ENCODE data around the gene SLC22A23. TPM values are rescaled to one million over a fixed set of nuclear protein-coding genes. Genes with fewer than 3 reads are reported as not detected.

The SLC22A23 gene
- total RNA-seq, 1 experiment from 2014 or later = 6.8 TPM

GRCh38 chr6:3283241-3283640 lies 173.6 kb downstream of the SLC22A23 start:
- no peak overlapping the region for H2BK5ac ChIP-seq (ENCODE audit: insufficient read length, low read length)
- H2BK120ac ChIP-seq (ENCODE audit: low read depth, low read length, poor library complexity, severe bottlenecking) = no peak overlapping the region
- no peak overlapping the region for H3K4ac ChIP-seq (ENCODE audit: low read depth, low read length)
- no peaks in the 10 kb centered on the region for H3K27me3 ChIP-seq (ENCODE audit: insufficient read depth, low read length)
- H4K5ac ChIP-seq (ENCODE audit: insufficient read length, low read depth, low read length) = no peak overlapping the region
- no peak overlapping the region for H3K56ac ChIP-seq (ENCODE audit: insufficient read length, low read depth, low read length)
- TF ChIP-seq, protein P1, sequence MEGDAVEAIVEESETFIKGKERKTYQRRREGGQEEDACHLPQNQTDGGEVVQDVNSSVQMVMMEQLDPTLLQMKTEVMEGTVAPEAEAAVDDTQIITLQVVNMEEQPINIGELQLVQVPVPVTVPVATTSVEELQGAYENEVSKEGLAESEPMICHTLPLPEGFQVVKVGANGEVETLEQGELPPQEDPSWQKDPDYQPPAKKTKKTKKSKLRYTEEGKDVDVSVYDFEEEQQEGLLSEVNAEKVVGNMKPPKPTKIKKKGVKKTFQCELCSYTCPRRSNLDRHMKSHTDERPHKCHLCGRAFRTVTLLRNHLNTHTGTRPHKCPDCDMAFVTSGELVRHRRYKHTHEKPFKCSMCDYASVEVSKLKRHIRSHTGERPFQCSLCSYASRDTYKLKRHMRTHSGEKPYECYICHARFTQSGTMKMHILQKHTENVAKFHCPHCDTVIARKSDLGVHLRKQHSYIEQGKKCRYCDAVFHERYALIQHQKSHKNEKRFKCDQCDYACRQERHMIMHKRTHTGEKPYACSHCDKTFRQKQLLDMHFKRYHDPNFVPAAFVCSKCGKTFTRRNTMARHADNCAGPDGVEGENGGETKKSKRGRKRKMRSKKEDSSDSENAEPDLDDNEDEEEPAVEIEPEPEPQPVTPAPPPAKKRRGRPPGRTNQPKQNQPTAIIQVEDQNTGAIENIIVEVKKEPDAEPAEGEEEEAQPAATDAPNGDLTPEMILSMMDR (conservative IDR thresholded peaks at IDR 0.05) = no peak
- H3K23ac ChIP-seq (ENCODE audit: insufficient read length, low read depth, low read length) = no peak overlapping the region
- H2AK5ac ChIP-seq (ENCODE audit: insufficient read length, low read length) = no peak overlapping the region
- no peak overlapping the region for H2BK12ac ChIP-seq (ENCODE audit: insufficient read length, low read depth, low read length)
- no peak overlapping the region for H3T11ph ChIP-seq (ENCODE audit: low read length)
- no peak for DNase-seq
- no peak overlapping the region for H2BK20ac ChIP-seq (ENCODE audit: low read depth, low read length, poor library complexity, severe bottlenecking)
- Mint-ChIP-seq H3K27me3 (ENCODE audit: low read depth) (no peaks in the 10 kb centered on the region), H3K36me3 (ENCODE audit: insufficient read depth in 1 of 3, low read depth in 3 of 3) (peaks cover 20 to 32% (median 28%) of the 10 kb centered on the region in 3 experiments), H3K4me1 (peaks cover 34 to 35% of the 10 kb centered on the region in 2 experiments), H3K9me3 (no peaks in the 10 kb centered on the region), H3K4me3 (no peak overlapping the region), H3K27ac (peak overlapping the region; percentile 48 to 59 (median 56); a peak in 3 of 7 replicates)
- no peak overlapping the region for H4K91ac ChIP-seq (ENCODE audit: insufficient read length, low read depth, low read length)
- peaks cover 13% of the 10 kb centered on the region for H3K4me1 ChIP-seq (ENCODE audit: insufficient read depth, low read length)
- H3K18ac ChIP-seq (ENCODE audit: insufficient read length, low read depth, low read length) = no peak overlapping the region
- no peaks in the 10 kb centered on the region for H3K9me3 ChIP-seq (ENCODE audit: control insufficient read depth, low read depth, low read length)
- H3K4me2 ChIP-seq (ENCODE audit: insufficient read depth, insufficient read length, low read length) = no peak overlapping the region
- no peaks in the 10 kb centered on the region for H3K79me1 ChIP-seq (ENCODE audit: insufficient read depth, low read depth, low read length, poor library complexity, severe bottlenecking)
- H2BK15ac ChIP-seq (ENCODE audit: low read depth, low read length) = no peak overlapping the region
- no peaks in the 10 kb centered on the region for H3K23me2 ChIP-seq (ENCODE audit: insufficient read length, low read depth, low read length, poor library complexity, severe bottlenecking)
- no CpG with 5 or more reads among the region's 10 CpGs for WGBS (ENCODE audit: extremely low coverage, insufficient read length, low lambda C conversion rate)
- no peak overlapping the region for H3K9ac ChIP-seq (ENCODE audit: extremely low read depth, insufficient read length, low read length)
- H3K79me2 ChIP-seq (ENCODE audit: insufficient read depth, low read length) = no peaks in the 10 kb centered on the region
- no peak overlapping the region for H4K8ac ChIP-seq (replicated peaks; ENCODE audit: insufficient read length, low read depth, low read length)
- no peak overlapping the region for H2AFZ ChIP-seq (ENCODE audit: low read length)
- no peak overlapping the region for H3K27ac ChIP-seq (ENCODE audit: insufficient read length, low read depth, low read length)
- no peak overlapping the region for H3K14ac ChIP-seq (ENCODE audit: insufficient read depth, low read length)
- no peaks in the 10 kb centered on the region for H4K20me1 ChIP-seq (ENCODE audit: control insufficient read depth, insufficient read depth, insufficient read length)
